Astrocyte of the spinal cord (primary cell): Measurements from ENCODE around the gene CD27.

Experiments used
- DNase-seq: peaks from one replicate; pipeline ENCODE4 v3.0.0; 2011; ENCODE audit warnings: low read depth, low spot score
- H3K4me3 ChIP-seq: 2 replicates; pipeline ENCODE4 v1.5.1; 2011; ENCODE audit warnings: low read depth, mild to moderate bottlenecking, low read length, moderate library complexity
- CTCF ChIP-seq: IDR thresholded peaks from 2 replicates; pipeline ENCODE4 v1.5.1; 2012; ENCODE audit warnings: low read depth, mild to moderate bottlenecking, low read length, inconsistent platforms
- in situ Hi-C: cut with HindIII; loops from 2 replicates; pipeline ENCODE4 v1.10.0; 2017; ENCODE audit warnings: low sequenced_read_pairs

Gene CD27

DNA sequence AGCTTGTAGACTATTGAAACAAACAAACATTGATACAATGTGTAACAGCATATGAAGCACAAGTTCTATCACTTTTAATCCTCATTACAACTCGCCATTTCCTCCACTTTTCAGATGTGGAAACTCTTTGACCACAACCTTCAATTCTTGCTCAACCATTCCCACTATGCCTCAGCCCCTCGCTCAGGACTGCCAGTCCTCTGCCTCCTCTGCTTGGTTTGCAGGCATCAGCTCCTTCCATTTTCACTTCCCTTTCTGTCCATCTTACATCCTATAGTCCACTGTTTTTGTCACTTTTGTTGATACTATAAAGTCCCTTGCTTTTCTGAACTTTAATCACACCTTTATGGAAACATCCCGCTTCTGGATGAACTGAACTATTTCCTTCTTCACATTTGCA is 28.2 kb upstream of the CD27 start:
- in situ Hi-C loops: no loop called here
- H3K4me3 ChIP-seq: no peak overlapping the region
- no peak for DNase-seq
- no peak for TF ChIP-seq CTCF

DNA sequence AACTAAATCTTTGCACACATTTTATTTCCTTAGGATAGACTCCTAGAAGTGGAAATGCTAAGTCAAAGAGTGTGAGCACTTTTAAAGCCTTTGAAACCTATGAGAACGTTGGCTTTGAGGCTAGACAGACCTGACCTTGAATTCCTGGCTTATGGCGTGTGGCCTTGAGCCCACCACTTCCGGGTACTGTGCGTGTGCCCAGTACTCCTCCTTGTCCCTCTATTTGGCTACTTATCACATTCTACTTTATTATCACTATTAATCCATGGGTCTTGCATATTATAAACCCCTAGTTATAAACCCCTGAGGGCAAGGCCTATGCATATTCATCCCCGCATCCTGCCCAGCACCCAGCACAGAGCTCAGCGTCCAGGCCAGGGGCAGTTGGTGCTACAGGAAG is 26.0 kb upstream of the CD27 start:
- no peak for DNase-seq
- in situ Hi-C loops: no loop called here
- H3K4me3 ChIP-seq: no peak overlapping the region
- no peak for TF ChIP-seq CTCF

DNA sequence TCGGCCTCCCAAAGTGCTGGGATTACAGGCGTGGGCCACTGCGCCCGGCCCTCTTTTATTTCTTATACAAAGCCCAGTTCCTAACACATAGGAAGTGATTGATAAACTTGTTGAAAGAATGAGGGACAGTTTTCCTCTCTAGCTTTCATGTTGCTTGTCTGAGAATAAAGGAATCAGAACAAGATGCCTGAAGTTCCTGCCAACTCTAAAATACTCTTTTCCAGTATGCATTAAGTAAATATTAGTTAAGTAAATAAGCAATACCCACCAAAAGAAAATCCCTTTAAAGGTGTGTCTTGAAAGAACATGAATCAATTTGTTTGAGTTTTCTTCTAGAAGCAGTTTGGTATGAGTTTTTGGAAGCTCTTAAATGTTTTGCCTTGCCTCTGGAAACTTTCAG is 24.4 kb upstream of the CD27 start:
- in situ Hi-C loops: no loop called here
- DNase-seq: no peak
- no peak overlapping the region for H3K4me3 ChIP-seq
- TF ChIP-seq CTCF: no peak

DNA sequence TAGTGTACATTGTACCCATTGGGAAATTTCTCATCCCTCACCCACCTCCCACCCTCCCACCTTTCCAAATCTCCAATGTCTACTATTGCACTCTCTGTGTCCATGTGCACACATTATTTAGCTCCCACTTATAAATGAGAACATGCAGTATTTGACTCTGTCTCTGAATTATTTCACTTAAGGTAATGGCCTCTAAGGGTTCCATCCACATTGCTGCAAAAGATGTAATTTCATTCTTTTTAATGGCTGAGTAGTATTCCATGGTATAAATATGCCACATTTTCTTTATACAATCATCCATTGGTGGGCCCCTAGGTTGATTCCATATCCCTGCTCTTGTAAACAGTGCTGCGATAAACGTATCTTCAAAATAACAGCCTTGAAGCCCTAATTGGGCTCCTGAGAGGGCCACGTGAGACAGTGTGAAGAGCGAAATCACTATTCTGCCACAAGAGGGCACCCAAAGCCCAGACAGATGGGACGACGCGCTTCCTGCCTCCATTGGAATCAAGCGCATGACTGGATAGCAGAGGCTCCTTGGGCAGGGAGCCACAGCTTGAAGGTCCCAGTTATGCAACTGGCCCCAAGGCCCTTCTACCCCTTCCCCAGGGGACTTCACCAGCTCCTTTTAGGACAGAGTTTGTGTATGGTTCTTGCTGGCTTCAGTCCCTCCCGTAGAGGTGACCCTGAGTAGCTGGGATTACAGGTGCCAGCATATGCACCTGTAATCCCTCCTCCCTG is 21.3 kb upstream of the CD27 start:
- DNase-seq: peak; percentile 89
- in situ Hi-C loops: no loop called here
- peak; percentile 79 for TF ChIP-seq CTCF
- no peak overlapping the region for H3K4me3 ChIP-seq

GRCh38 chr12:6424008-6424347 is 20.8 kb upstream of the CD27 start:
- no peak for DNase-seq
- no peak for TF ChIP-seq CTCF
- in situ Hi-C loops: no loop called here
- H3K4me3 ChIP-seq: no peak overlapping the region

DNA sequence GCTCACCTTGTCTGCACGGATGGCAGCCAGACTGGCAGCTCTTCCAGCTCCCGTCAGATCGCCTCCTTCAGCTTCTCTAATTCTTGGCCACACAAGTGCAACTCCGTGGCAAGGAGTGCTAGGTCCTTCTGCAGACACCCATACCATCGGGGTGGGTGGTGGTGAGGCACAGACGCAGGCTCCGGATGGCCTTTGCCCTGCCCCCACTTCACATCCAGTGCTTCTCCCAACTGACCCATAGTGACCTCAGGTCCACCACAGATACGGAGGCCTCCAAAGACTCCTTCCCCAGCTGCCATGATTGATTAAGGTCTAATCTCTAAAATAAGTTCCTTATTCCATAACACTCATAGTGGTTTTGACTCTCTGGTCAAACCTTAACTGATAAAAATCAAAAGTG is 19.9 kb upstream of the CD27 start:
- in situ Hi-C loops: no loop called here
- DNase-seq: no peak
- H3K4me3 ChIP-seq: no peak overlapping the region
- no peak for TF ChIP-seq CTCF
